Osteoblast (primary cell): ENCODE measurements around the gene YY2. TPM values are rescaled to one million over a fixed set of nuclear protein-coding genes. Genes with fewer than 3 reads are reported as not detected.
"Not testable (repeated sequence)": the region's sequence is repeated elsewhere in the genome, so short reads cannot be mapped to it uniquely, and the experiment has no call there.

Experiments
- DNase-seq: peaks from one replicate; pipeline ENCODE4 v3.0.0; 2011; ENCODE audit warnings: low spot score, mixed read lengths; ENCODE audit not compliant: insufficient read length; ENCODE audit errors: missing footprints
- H2AFZ ChIP-seq: 2 replicates; pipeline ENCODE4 v1.6.0; 2011; ENCODE audit warnings: mild to moderate bottlenecking, low read length
- H3K27ac ChIP-seq: 2 replicates; pipeline ENCODE4 v1.5.1; 2011; ENCODE audit warnings: mild to moderate bottlenecking, low read depth, low read length, moderate library complexity
- H3K27me3 ChIP-seq: 2 replicates; pipeline ENCODE4 v1.6.0; 2012; ENCODE audit warnings: mild to moderate bottlenecking, control low read depth, inconsistent platforms, low read length, moderate library complexity; ENCODE audit not compliant: insufficient read depth
- H3K36me3 ChIP-seq: 2 replicates; pipeline ENCODE4 v1.5.1; 2011; ENCODE audit warnings: mild to moderate bottlenecking, low read length, control low read depth, moderate library complexity; ENCODE audit not compliant: insufficient read depth
- H3K4me1 ChIP-seq: 2 replicates; pipeline ENCODE4 v1.5.1; 2011; ENCODE audit warnings: mild to moderate bottlenecking, low read length, control low read depth, moderate library complexity; ENCODE audit not compliant: insufficient read depth
- H3K4me2 ChIP-seq: 2 replicates; pipeline ENCODE4 v1.6.0; 2011; ENCODE audit warnings: mild to moderate bottlenecking, low read length; ENCODE audit not compliant: insufficient read depth
- H3K4me3 ChIP-seq: fragments of 200-600 bp; sonication (generic); 3 replicates; pipeline ENCODE4 v1.5.1; 2012; ENCODE audit warnings: mild to moderate bottlenecking, low read length, inconsistent platforms; ENCODE audit not compliant: insufficient read depth
- H3K79me2 ChIP-seq: 2 replicates; pipeline ENCODE4 v1.6.0; 2012; ENCODE audit warnings: mild to moderate bottlenecking, low read length, control low read depth, inconsistent platforms; ENCODE audit not compliant: insufficient read depth
- H3K9me3 ChIP-seq: 2 replicates; pipeline ENCODE4 v1.5.1; 2011; ENCODE audit warnings: low read depth, low read length, control low read depth
- H4K20me1 ChIP-seq: 2 replicates; pipeline ENCODE4 v1.6.0; 2012; ENCODE audit warnings: mild to moderate bottlenecking, low read length, control low read depth; ENCODE audit not compliant: insufficient read depth
- CTCF ChIP-seq: IDR thresholded peaks from 2 replicates; pipeline ENCODE4 v1.5.1; 2011; ENCODE audit warnings: mild to moderate bottlenecking, low read depth, low read length, moderate library complexity; ENCODE audit errors: extremely low read depth
- total RNA-seq: library from RNA; depleted of rRNA; stranded (reverse); fragments of >200 nt; gene quantifications from 2 replicates; pipeline ENCODE4 v1.2.3, GENCODE V29; 2012

YY2 gene
- total RNA-seq, 1 donor, result 1.4 TPM

GRCh38 chrX:21813612-21814368, 42.0 kb upstream of the YY2 start:
- TF ChIP-seq CTCF, result no peak
- Histone ChIP-seq H3K79me2 (no peaks in the 10 kb centered on the region), H3K27ac (no peak overlapping the region), H2AFZ (no peak overlapping the region), H3K27me3 (no peaks in the 10 kb centered on the region), H3K36me3 (no peaks in the 10 kb centered on the region), H3K9me3 (peaks cover 3% of the 10 kb centered on the region), H3K4me3 (no peak overlapping the region), H3K4me2 (no peak overlapping the region), H4K20me1 (no peaks in the 10 kb centered on the region), H3K4me1 (no peaks in the 10 kb centered on the region)
- no peak for DNase-seq

- Histone ChIP-seq H3K27me3 (no peaks in the 10 kb centered on the region), H3K79me2 (no peaks in the 10 kb centered on the region), H3K9me3 (peaks cover 3% of the 10 kb centered on the region), H2AFZ (no peak overlapping the region), H4K20me1 (no peaks in the 10 kb centered on the region), H3K4me1 (no peaks in the 10 kb centered on the region), H3K36me3 (no peaks in the 10 kb centered on the region), H3K4me3 (no peak overlapping the region), H3K27ac (no peak overlapping the region), H3K4me2 (no peak overlapping the region)
- DNase-seq, result no peak
- no peak for TF ChIP-seq CTCF
Observed at GRCh38 chrX:21816136-21816535, 39.7 kb upstream of the YY2 start.

GRCh38 chrX:21820170-21820569, 35.6 kb upstream of the YY2 start:
- not testable (repeated sequence) for H3K9me3 ChIP-seq, H3K27me3 ChIP-seq, H3K79me2 ChIP-seq, DNase-seq, H3K27ac ChIP-seq, H3K4me3 ChIP-seq, H3K4me2 ChIP-seq, H3K4me1 ChIP-seq, H3K36me3 ChIP-seq, H2AFZ ChIP-seq, H4K20me1 ChIP-seq

- H3K36me3 ChIP-seq, result no peaks in the 10 kb centered on the region
- no peak for DNase-seq
- TF ChIP-seq CTCF, result no peak
- H3K4me1 ChIP-seq, result no peaks in the 10 kb centered on the region
- no peaks in the 10 kb centered on the region for H4K20me1 ChIP-seq
- no peaks in the 10 kb centered on the region for H3K27me3 ChIP-seq
- no peaks in the 10 kb centered on the region for H3K79me2 ChIP-seq
- H2AFZ ChIP-seq, result no peak overlapping the region
- H3K4me2 ChIP-seq, result no peak overlapping the region
- no peak overlapping the region for H3K27ac ChIP-seq
- no peaks in the 10 kb centered on the region for H3K9me3 ChIP-seq
- no peak overlapping the region for H3K4me3 ChIP-seq
Observed at GRCh38 chrX:21821875-21822274, 33.9 kb upstream of the YY2 start.
